Right lobe of liver (tissue), 4 donors: ENCODE results near the gene FAM163B.

ENCODE experiments used
- POLR2A ChIP-seq: fragments of 450-650 bp; IDR thresholded peaks from one replicate; pipeline ENCODE4 v1.6.1; 2017; ENCODE audit warnings: antibody characterized with exemption, mild to moderate bottlenecking
- TF ChIP-seq, protein P1 (sequence below), 4 donors: fragments of 200-600 bp in 3 of 4; fragments of 450-650 bp in 1 of 4; IDR thresholded peaks; one replicate each; pipeline versions ENCODE4 v1.5.1 to v1.8.0; 2016 to 2022; ENCODE audit warnings: antibody characterized with exemption in 4 of 4, mild to moderate bottlenecking in 2 of 4
- donor health status: DM: no; HTN: no; CAD: no.
- donor health status: DM: no; HTN: no; CAD: no.
- donor health status: DM: no; HTN: yes; CAD: no.

DNA sequence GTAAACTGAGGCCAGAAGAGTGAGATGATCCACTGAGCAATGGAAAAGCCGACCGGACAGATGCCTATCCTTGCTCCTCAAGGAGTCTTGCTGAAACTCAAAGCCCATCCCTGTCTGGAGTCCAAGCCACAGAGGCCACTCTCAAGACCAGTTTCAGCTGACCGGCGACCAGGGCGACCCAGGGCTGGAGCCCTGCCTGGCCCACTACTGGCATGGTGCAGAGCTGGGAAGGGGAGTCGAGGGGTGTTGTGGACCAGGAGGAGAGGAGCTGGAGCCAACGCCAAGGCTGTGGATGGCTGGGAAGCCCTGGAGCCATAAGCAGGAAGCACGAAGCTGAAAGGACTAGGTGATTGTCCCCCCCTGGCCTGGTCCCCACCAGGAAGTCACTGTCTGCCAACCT, 22.1 kb downstream of the FAM163B start:
- TF ChIP-seq POLR2A: no peak
- TF ChIP-seq, protein P1, sequence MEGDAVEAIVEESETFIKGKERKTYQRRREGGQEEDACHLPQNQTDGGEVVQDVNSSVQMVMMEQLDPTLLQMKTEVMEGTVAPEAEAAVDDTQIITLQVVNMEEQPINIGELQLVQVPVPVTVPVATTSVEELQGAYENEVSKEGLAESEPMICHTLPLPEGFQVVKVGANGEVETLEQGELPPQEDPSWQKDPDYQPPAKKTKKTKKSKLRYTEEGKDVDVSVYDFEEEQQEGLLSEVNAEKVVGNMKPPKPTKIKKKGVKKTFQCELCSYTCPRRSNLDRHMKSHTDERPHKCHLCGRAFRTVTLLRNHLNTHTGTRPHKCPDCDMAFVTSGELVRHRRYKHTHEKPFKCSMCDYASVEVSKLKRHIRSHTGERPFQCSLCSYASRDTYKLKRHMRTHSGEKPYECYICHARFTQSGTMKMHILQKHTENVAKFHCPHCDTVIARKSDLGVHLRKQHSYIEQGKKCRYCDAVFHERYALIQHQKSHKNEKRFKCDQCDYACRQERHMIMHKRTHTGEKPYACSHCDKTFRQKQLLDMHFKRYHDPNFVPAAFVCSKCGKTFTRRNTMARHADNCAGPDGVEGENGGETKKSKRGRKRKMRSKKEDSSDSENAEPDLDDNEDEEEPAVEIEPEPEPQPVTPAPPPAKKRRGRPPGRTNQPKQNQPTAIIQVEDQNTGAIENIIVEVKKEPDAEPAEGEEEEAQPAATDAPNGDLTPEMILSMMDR (IDR thresholded peaks at IDR 0.05): no peak
